Epidermal melanocyte (primary cell): ENCODE data around the gene UBR4.

Experiments
- DNase-seq: peaks from one replicate; pipeline ENCODE4 v3.0.0; 2011; ENCODE audit warnings: low spot score; ENCODE audit not compliant: insufficient read length

Gene UBR4

GRCh38 chr1:19140465-19140864, 69.6 kb downstream of the UBR4 start:
- no peak for DNase-seq

DNA sequence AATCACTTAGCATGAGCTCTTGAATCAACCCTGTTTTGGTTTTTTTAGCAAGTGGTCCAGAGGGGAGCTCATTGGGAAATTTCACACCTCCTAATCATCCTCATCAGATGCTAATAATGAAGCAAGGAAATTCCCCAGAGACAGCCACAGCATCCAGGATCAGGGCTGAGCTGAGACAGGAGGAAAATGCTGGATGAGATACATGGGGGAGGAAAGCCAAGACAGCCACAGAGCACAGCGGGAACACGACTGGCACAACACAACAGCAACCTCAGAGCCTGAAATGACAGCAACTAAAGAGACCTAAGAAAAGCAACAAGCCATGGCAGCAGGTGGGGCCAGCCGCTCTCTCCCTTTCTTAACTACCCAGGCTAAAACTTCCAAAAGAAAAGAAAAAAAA, 70.4 kb downstream of the UBR4 start:
- no peak for DNase-seq

DNA sequence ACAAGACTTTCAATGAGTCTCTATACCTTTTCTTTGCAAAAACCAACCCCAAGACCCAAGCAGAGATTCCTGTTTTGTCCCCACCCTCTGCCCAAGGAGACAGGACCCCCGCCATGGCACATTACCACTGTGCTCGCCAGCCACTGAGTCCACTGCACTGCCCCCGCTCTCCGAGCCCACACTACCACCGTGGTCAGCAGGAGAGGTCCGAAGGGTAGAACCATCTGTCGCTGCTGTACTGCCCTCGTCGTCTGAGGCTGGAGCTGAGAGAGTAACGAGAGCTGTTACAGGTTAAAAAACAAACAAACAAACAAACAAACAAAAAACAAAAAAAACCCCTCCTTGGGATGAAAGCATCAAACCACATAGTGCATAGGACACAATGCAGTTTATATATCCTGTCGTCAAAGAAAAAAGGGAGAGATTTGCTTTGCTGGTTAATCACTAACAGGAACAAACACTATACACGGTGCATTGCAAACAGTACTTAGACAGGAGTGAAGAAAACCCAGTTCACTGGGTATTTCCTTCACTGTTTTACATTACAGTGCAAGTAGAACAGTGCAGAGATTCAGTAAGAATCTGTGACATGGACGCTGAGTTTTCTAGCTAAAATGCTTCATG, 71.0 kb downstream of the UBR4 start:
- DNase-seq, result no peak

DNA sequence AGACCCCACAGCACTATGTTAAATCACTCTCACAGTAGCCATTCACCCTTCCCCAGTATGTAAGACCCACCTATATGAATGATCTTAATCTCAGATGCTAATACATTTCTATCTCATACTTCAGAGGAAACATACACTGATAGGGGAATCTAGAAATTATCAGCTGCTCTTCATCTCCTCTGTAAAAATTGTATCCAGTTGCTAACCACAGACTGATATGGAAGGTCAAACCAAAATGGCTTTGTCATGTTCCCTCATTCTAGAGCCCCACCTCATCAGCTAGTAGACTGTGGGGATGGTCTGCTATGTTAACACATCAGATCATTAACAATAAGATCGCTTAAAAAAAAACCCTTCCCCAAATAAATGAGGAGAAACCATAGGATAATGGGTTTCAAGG, 71.7 kb downstream of the UBR4 start:
- no peak for DNase-seq

- no peak for DNase-seq
These were observed 72.9 kb downstream of the UBR4 start for GRCh38 chr1:19137158-19137557.

DNA sequence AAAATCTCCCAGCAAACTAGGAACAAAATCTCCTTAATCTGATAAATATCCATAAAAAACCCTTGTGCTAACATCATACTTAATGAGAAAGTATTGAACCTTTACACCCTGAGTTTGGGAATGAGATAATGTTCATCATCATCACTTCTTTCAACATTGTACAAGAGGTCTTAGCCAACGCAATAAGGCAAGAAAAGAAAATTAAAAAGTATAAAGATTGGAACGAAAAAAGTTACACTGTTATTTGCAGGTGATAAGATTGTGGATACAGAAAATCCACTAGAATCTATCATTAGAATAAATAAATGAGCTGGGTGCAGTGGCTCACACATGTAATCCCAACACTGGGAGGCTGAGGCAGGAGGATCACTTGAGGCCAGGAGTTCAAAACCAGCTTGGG, 76.7 kb downstream of the UBR4 start:
- DNase-seq, result no peak

- no peak for DNase-seq
These were observed 79.6 kb downstream of the UBR4 start for GRCh38 chr1:19130468-19130867.

- DNase-seq, result no peak
These were observed 81.0 kb downstream of the UBR4 start for GRCh38 chr1:19128968-19129514.

DNA sequence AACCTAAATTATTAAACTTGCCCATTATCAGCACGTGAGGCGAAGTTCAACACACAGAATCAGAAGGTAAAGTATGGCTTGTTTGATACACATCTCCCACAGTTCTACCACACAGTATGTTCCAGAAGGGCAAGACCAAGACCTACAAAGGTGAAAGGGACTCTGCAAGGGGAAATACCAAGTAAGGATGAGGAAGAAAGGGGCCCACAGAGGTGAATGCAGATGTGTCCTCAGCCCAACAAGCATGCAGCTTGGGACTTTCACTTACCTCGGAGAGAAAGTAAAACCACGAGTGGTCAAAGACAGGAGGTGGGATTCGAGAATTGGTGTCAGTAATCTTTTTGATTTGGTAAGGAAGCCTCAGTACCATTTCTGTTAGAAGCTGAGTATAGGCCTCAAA, 85.8 kb downstream of the UBR4 start:
- DNase-seq, result no peak

DNA sequence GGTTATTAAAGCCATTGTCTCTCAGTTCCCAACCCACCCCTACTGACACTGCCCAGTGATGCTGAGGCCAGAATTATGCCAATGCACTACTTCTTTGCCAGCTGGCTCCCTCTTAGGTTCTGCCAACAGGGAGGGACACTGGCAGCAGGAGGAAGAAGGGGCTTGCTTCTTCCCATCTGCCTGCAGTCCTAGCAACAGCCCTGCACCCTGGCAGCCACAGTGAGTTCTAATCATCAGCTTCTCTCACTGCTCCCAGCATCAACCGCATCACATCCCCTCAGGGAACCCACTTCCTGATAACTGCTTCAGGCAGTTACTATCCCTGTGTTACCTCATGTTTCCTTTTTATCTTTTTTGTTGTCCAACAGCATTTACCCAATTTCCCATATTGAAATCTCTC, 86.2 kb downstream of the UBR4 start:
- DNase-seq, result no peak

DNA sequence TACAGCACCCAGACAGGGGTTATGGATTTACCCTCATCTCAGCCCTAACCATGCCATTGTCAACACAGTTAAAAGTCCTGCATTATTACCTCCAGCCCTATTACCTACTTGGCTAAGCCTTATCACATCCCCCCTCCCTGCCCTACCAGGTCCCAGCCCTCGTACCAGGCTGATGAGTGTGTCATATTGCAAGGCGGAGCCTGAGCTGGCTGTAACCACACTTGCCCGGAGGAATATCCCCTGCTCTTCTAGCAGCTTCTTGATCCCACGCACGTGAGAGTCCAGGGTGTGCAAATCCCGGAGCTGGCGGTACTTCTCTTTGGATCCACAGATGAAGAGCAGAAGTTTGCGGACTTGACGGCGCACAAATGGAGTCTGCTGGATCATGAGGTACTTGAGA, 87.4 kb downstream of the UBR4 start:
- DNase-seq, result no peak

DNA sequence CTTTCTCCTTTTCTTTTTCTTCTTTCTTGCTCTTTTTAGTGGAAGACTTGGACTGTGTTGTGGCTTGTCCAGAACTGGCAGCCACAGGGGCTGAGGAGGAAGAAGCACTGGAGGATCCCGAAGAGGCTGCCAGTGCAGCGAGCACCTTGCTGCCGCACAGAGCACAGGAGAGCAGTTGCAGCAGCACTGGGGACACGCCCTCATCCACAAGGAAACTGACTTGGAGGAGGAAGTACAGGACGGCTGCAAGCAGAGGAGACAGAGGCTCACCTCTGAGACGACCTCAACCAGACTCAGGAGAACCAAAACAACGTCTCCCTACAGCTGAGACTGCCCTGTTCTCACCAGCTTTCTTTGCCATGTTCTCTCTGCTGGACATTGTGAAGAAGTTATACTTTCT, 88.9 kb downstream of the UBR4 start:
- no peak for DNase-seq

GRCh38 chr1:19120070-19120469, 90.0 kb downstream of the UBR4 start:
- no peak for DNase-seq

DNA sequence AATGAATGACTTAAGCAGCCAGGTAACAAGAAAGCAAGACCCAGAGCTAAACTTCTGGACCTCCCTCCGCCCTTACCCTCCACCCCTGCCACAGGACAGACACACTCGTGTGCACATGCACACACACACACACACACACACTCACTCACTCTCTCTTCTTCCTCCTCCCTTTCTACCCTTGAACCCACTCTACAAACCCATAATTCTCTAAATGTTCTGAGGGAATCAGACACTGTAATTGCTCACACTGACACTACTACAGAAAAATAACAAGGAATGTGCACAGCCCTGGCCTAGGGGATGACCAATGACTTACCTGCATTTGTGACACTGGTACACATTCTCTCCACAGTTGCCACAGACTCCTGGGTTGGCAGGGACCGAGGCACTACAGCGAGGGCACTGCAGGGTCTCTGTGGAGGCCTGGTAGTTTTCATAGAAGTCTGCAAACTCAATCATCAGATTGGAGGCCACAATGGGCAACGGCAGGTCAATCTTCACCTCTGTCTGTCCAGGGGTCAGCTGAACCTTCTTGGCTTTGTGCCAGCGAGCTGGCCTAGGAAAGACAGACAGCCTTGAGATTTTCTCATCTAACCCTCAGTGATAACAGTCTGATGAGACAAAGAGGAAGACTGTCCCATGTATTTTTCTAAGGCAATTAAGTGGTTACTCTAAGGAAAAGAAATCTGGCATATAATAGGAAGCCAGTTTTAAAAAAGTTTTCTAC, 94.8 kb downstream of the UBR4 start:
- DNase-seq, result no peak

DNA sequence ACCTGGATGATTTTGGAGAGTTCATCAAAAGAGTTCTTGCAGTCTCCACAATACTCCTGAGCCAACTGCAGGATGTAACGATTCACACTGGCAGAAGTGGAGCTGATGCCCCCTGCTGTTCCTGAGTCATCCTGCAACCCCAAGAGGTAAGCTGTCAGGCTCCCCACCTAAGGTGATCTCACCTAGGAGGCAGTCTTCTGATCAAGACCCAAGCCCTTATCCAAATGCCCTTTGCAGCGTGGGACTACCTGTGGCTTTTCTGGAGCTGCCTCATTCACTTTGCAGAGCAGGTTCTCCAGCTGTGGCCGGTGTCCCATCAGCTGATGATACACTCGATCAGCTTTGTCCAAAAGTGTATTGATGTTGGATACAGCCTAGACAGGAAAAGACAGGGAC, 96.4 kb downstream of the UBR4 start:
- DNase-seq, result no peak

DNA sequence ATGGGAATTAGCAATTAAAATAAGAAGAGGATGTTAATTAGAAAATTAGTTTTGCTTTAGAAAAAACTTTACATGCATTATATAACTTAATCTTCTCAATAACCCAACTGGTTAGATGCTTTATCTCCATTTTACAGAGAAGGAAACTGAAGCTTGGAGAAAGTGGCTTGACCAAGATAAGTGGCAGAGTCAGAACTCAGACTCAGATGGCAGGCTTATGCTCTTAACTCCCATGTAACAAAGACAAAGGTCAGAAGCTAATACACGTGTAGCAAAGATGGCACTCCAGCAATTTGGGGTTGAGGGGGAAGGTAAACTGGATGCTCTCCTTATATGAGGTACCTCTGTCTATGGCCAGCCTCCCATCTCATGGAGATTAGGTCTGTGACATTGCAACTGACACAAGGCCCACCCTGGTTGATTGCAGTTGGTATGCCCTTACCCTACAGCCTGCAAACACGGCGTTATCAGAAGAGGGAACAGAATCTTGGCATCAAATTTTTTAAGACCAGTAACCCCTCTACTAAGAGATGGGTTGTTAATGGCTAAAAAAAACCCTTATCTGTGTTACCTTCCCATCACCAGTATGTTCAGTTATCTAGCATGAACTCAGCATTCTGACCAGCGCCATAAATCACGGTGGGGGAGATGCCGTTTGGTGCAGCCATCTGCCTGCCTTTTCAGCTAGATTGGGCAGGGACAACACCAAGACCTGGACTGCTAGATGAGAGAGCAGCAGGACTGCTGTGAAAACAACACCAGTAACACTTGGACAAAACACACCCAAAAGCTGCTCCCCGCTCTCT, 97.0 kb downstream of the UBR4 start:
- DNase-seq, result no peak

GRCh38 chr1:19110257-19110927, 99.7 kb downstream of the UBR4 start:
- DNase-seq, result no peak

DNA sequence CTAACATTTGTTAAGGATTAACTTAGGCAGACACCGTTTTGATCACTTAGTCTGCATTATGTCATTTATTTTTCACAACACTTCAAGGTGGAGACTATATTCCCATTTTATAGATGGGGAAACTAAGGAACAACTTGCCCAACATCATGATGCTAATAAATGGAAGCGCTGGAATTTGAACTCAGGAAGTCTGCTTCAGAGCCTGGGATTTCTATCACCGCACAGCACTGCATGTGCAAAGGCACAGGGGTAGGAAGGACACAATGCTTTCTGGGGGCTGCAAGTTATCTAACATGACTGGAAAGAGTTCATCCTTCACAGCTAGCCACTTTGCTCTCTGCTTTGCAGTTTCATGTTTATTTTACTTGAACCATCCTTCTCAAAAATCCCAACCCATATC, 100.5 kb downstream of the UBR4 start:
- no peak for DNase-seq

DNA sequence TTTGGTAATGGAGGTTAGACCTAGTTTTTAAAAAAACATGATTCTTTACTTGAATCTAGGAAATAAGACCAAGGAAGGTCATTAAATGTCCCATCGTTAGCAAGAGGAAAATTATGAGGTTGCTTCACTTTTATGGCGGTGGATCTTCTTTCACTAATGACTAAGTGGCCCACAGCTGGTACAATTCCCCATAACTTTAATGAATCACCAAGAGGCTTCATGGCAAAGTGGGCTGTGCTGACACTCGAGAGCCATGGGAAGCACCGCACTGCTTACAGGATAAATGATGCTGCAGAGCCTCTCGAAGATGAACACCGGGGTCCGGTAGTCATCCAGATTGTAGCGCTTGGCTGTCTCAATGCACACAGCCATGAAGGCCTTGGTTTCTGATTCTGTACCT, 108.8 kb downstream of the UBR4 start:
- DNase-seq, result no peak

GRCh38 chr1:19100028-19100427, 110.0 kb downstream of the UBR4 start:
- DNase-seq, result no peak

DNA sequence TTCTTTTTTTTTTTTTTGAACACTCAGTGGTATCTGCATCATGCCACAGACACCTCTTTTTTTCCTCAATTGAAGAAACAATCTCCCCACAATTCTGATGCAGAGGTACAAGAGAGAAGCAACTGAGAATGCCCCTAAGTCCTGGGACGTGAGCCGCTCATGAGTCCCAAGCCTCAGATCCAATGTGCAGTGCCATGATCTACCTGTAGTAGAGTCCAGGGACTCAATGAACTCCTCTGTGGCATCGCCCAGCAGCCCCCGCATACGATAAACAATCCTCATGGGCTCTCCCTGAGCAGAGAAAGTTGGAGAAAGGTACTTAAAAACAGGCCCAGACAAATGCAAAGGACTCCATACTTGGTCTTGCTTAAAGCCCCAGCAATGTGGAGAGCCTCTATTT, 113.1 kb downstream of the UBR4 start:
- no peak for DNase-seq
